ENCODE results near the gene PRR16. TPM values are rescaled to one million over a fixed set of nuclear protein-coding genes. Genes with fewer than 3 reads are reported as not detected.

PRR16 gene
- total RNA-seq, 1 donor from 2014 or later, result 0.29 TPM

GRCh38 chr5:120527251-120527650 lies 63.2 kb downstream of the PRR16 start:
- Mint-ChIP-seq H3K9me3 (no peaks in the 10 kb centered on the region), H3K27ac (no peak overlapping the region), H3K27me3 (no peaks in the 10 kb centered on the region), H3K4me1 (no peaks in the 10 kb centered on the region), H3K4me3 (no peak overlapping the region), H3K36me3 (ENCODE audit: low read depth) (no peaks in the 10 kb centered on the region)
- ATAC-seq (ENCODE audit: low read depth), result no peak
- intact Hi-C loops (cut with micrococcal nuclease), result no loop called here
- POLR2A ChIA-PET, result no interaction called here
- TF ChIP-seq CTCF (IDR thresholded peaks at IDR 0.05), result no peak
- CTCF ChIA-PET, result no interaction called here
- DNase-seq, result no peak

GRCh38 chr5:120528609-120529008 lies 64.5 kb downstream of the PRR16 start:
- ChIA-PET CTCF (no interaction called here), POLR2A (no interaction called here)
- H3K9me3 Mint-ChIP-seq, result no peaks in the 10 kb centered on the region
- H3K27ac Mint-ChIP-seq, result no peak overlapping the region
- ATAC-seq (ENCODE audit: low read depth) (no peak), DNase-seq (no peak)
- no peaks in the 10 kb centered on the region for H3K27me3 Mint-ChIP-seq
- H3K36me3 Mint-ChIP-seq (ENCODE audit: low read depth), result no peaks in the 10 kb centered on the region
- intact Hi-C loops (cut with micrococcal nuclease), result no loop called here
- no peaks in the 10 kb centered on the region for H3K4me1 Mint-ChIP-seq
- H3K4me3 Mint-ChIP-seq, result no peak overlapping the region
- TF ChIP-seq CTCF (IDR thresholded peaks at IDR 0.05), result no peak

- Mint-ChIP-seq H3K9me3 (no peaks in the 10 kb centered on the region), H3K4me1 (no peaks in the 10 kb centered on the region), H3K4me3 (no peak overlapping the region), H3K27ac (no peak overlapping the region), H3K27me3 (no peaks in the 10 kb centered on the region), H3K36me3 (ENCODE audit: low read depth) (no peaks in the 10 kb centered on the region)
- DNase-seq (no peak), ATAC-seq (ENCODE audit: low read depth) (no peak)
- intact Hi-C loops (cut with micrococcal nuclease), result no loop called here
- ChIA-PET CTCF (no interaction called here), POLR2A (no interaction called here)
- no peak for TF ChIP-seq CTCF (IDR thresholded peaks at IDR 0.05)
Observed at GRCh38 chr5:120529386-120529785, 65.3 kb downstream of the PRR16 start.

- Mint-ChIP-seq H3K9me3 (no peaks in the 10 kb centered on the region), H3K36me3 (ENCODE audit: low read depth) (no peaks in the 10 kb centered on the region), H3K4me1 (no peaks in the 10 kb centered on the region), H3K27ac (no peak overlapping the region), H3K27me3 (no peaks in the 10 kb centered on the region), H3K4me3 (no peak overlapping the region)
- CTCF ChIA-PET, result no interaction called here
- DNase-seq (no peak), ATAC-seq (ENCODE audit: low read depth) (no peak)
- intact Hi-C loops (cut with micrococcal nuclease), result loop anchor here (5.0 kb wide), 1 partner anchor 1059 kb away; no protein-coding TSS in a partner anchor
- POLR2A ChIA-PET, result no interaction called here
- TF ChIP-seq CTCF (IDR thresholded peaks at IDR 0.05), result no peak
Observed at GRCh38 chr5:120531215-120531614, 67.1 kb downstream of the PRR16 start.

- no peaks in the 10 kb centered on the region for H3K27me3 Mint-ChIP-seq
- CTCF ChIA-PET, result no interaction called here
- intact Hi-C loops (cut with micrococcal nuclease), result loop anchor here (5.0 kb wide), 1 partner anchor 1061 kb away; no protein-coding TSS in a partner anchor
- TF ChIP-seq CTCF (IDR thresholded peaks at IDR 0.05), result no peak
- ATAC-seq (ENCODE audit: low read depth) (no peak), DNase-seq (no peak)
- H3K27ac Mint-ChIP-seq, result no peak overlapping the region
- no peaks in the 10 kb centered on the region for H3K4me1 Mint-ChIP-seq
- H3K36me3 Mint-ChIP-seq (ENCODE audit: low read depth), result no peaks in the 10 kb centered on the region
- H3K9me3 Mint-ChIP-seq, result no peaks in the 10 kb centered on the region
- POLR2A ChIA-PET, result no interaction called here
- no peak overlapping the region for H3K4me3 Mint-ChIP-seq
Observed at GRCh38 chr5:120532835-120533234, 68.7 kb downstream of the PRR16 start.
